HFF-Myc (cell line): ENCODE results near the gene SLC35D1.

Source experiments
- DNase-seq: peaks from one replicate; pipeline ENCODE4 v3.0.0-alpha.2; 2011; ENCODE audit warnings: low read depth; ENCODE audit errors: extremely low read depth
- H3K4me3 ChIP-seq: replicated peaks from 2 replicates; pipeline ENCODE4 v1.5.1; 2011; ENCODE audit warnings: low read depth, mild to moderate bottlenecking, control low read depth, low read length
- CTCF ChIP-seq: IDR thresholded peaks from 2 replicates; pipeline ENCODE4 v1.5.1; 2012; ENCODE audit warnings: mild to moderate bottlenecking, low read depth, low read length, control low read depth; ENCODE audit errors: missing control alignments

The SLC35D1 gene

GRCh38 chr1:67018574-67018973 lies 35.4 kb downstream of the SLC35D1 start:
- TF ChIP-seq CTCF: no peak
- DNase-seq: no peak
- no peak overlapping the region for H3K4me3 ChIP-seq

- no peak for TF ChIP-seq CTCF
- no peak for DNase-seq
- no peak overlapping the region for H3K4me3 ChIP-seq
Observed at GRCh38 chr1:67013573-67013972, 40.4 kb downstream of the SLC35D1 start.

DNA sequence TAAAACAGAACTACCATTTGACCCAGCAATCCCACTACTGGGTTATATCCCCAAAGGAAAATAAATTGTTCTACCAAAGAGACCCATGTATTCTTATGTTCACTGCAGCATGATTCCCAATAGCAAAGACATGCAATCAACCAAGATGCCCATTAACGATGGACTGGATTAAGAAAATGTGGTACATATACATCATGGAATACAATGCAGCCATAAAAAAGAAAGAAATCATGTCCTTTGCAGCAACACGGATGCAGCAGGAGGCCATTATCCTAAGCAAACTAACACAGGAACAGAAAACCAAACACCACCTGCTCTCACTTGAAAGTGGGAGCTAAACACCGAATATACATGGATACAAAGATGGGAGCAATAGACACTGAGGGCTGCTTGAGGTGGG lies 44.2 kb downstream of the SLC35D1 start:
- no peak overlapping the region for H3K4me3 ChIP-seq
- no peak for DNase-seq
- TF ChIP-seq CTCF: no peak

GRCh38 chr1:67005068-67005467 lies 48.9 kb downstream of the SLC35D1 start:
- H3K4me3 ChIP-seq: no peak overlapping the region
- no peak for DNase-seq
- TF ChIP-seq CTCF: no peak

DNA sequence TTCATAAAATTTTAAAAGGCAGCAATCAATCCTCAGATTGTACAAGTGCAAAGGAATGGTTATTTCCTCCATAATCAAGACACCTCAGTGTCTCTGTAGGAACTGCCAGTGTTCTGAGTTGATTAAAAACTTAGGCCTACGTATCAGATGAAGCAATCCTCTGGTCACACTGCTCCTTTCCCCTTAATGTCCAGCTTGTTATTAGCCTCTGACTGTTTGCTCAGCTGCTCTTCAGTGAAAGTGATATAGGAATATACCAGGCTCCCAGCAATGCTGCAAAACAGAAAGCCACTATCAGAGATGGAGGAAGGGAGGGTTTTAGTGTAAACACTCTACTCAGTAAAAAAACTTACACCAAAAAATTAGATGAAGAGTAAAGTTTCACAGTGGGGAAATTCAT lies 49.8 kb downstream of the SLC35D1 start:
- TF ChIP-seq CTCF: no peak
- DNase-seq: no peak
- H3K4me3 ChIP-seq: no peak overlapping the region

- H3K4me3 ChIP-seq: no peak overlapping the region
- DNase-seq: no peak
- no peak for TF ChIP-seq CTCF
Observed at GRCh38 chr1:67001682-67002425, 52.1 kb downstream of the SLC35D1 start.
